Fibroblast of the aortic adventitia (primary cell): ENCODE measurements around the gene DNAL1. TPM values are rescaled to one million over a fixed set of nuclear protein-coding genes. Genes with fewer than 3 reads are reported as not detected.

Experiments used
- DNase-seq: peaks from one replicate; pipeline ENCODE4 v3.0.0-alpha.2; 2010; ENCODE audit warnings: low read depth
- H3K4me3 ChIP-seq: 2 replicates; pipeline ENCODE4 v1.5.1; 2011; ENCODE audit warnings: low read depth, mild to moderate bottlenecking, control low read depth, low read length, moderate library complexity
- total RNA-seq: library from RNA; depleted of rRNA; stranded (reverse); fragments of >200 nt; gene quantifications from 2 replicates; pipeline ENCODE4 v1.2.3, GENCODE V29; 2012; ENCODE audit warnings: low replicate concordance
- TF ChIP-seq, protein P1 (sequence below): IDR thresholded peaks from 2 replicates; pipeline ENCODE4 v1.5.1; 2011; ENCODE audit warnings: mild to moderate bottlenecking, low read length, control low read depth, inconsistent platforms; ENCODE audit not compliant: insufficient read depth

Gene DNAL1
- total RNA-seq, 1 donor: 12.7 TPM

DNA sequence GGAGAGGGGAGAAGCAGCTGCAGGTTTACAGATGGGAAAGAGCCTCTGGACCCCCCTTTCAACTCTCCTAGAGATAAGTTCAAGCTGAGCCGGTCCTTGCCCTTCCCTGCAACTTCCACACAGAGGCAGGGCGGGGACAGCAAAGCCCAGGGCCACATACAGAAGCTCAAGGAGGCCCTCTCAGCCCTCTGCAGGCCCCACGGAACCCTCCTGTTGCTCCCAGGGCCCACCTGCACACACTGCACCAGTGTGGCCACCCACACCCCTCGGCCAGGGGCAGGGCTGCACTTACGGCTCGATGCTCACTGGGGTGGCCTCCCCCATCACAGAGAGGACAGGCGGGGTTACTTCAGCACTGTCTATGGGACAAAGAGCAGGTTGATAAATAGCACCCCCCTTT lies 82.4 kb downstream of the DNAL1 start:
- TF ChIP-seq, protein P1, sequence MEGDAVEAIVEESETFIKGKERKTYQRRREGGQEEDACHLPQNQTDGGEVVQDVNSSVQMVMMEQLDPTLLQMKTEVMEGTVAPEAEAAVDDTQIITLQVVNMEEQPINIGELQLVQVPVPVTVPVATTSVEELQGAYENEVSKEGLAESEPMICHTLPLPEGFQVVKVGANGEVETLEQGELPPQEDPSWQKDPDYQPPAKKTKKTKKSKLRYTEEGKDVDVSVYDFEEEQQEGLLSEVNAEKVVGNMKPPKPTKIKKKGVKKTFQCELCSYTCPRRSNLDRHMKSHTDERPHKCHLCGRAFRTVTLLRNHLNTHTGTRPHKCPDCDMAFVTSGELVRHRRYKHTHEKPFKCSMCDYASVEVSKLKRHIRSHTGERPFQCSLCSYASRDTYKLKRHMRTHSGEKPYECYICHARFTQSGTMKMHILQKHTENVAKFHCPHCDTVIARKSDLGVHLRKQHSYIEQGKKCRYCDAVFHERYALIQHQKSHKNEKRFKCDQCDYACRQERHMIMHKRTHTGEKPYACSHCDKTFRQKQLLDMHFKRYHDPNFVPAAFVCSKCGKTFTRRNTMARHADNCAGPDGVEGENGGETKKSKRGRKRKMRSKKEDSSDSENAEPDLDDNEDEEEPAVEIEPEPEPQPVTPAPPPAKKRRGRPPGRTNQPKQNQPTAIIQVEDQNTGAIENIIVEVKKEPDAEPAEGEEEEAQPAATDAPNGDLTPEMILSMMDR: no peak
- no peak for DNase-seq
- H3K4me3 ChIP-seq: no peak overlapping the region

GRCh38 chr14:73728717-73729330 lies 84.0 kb downstream of the DNAL1 start:
- peak; percentile 82 for DNase-seq
- no peak overlapping the region for H3K4me3 ChIP-seq
- TF ChIP-seq, protein P1: peak; percentile 95

- H3K4me3 ChIP-seq: no peak overlapping the region
- TF ChIP-seq, protein P1: no peak
- no peak for DNase-seq
Measured at GRCh38 chr14:73729556-73730265, 84.9 kb downstream of the DNAL1 start.

DNA sequence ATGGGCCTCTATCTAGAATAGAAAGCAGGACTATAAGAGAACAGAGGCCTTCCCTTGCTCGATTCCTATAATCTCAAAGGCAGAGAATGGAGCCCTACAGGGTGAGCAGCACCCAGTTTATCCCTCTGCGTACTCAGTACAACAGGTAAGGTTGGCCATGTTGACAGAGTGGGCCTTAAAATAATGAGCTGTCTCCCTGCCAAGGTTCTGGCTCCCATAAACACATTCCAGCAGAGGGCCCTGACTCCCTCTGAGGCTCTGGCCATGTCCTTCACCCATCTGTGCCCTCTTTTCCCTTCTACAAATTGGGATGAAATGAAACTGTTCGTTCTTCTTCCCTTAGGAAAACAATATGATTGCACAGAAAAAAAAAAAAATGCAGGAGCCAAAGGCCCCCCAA lies 86.3 kb downstream of the DNAL1 start:
- no peak for DNase-seq
- no peak overlapping the region for H3K4me3 ChIP-seq
- TF ChIP-seq, protein P1: no peak

DNA sequence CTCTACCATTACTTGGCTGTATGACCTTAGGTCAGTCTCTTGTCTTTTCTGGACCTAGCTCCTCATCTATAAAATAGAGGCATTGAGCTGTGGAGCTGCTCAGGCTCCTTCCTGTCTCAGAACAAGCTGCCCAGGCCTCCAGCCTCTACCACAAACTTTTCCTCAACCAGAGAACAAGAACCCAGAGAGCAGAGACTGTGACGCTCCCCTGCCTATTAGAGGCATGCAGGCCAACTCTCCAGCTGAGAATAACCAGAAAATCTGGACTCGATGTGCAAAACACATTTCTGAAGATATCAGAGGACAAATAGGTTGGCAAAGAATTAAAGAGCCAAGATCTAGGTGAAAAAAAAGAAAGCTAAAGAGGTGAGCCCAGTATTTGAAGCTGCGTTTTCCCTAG lies 87.2 kb downstream of the DNAL1 start:
- TF ChIP-seq, protein P1: no peak
- no peak overlapping the region for H3K4me3 ChIP-seq
- no peak for DNase-seq

DNA sequence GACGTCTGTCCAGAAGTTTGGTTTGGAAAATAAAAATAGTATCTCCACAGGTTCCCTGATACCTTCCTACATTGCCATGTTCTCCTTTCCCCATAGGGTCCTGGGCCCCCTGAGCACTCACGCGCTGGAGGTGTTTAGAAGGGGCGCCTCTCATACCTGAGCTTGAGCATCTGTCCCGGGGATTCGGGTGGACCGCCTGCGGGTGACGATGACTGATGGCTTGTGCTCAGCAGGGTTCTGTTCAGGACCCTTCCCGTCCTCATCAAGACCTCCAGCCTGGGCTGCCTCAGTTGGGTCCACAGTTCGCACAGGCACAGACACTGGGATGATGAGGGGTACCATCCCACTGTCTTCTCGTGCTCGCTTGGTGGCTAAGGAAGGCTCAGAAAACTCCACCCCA lies 92.1 kb downstream of the DNAL1 start:
- TF ChIP-seq, protein P1: no peak
- DNase-seq: no peak
- no peak overlapping the region for H3K4me3 ChIP-seq
